ENCODE measurements around the gene SLC39A11.

GRCh38 chr17:72922219-72922618 is 170.3 kb downstream of the SLC39A11 start:
- TF ChIP-seq CTCF (IDR thresholded peaks at IDR 0.05; ENCODE audit: low read depth, low read length, missing input control), result no peak
- no peak for TF ChIP-seq ATF3 (IDR thresholded peaks at IDR 0.05)
- TF ChIP-seq JUND (IDR thresholded peaks at IDR 0.05), result no peak
- no peak for TF ChIP-seq RAD21 (IDR thresholded peaks at IDR 0.05)
- TF ChIP-seq YY1 (IDR thresholded peaks at IDR 0.05), result no peak
- TF ChIP-seq TAF1 (conservative IDR thresholded peaks at IDR 0.05), result no peak
- TF ChIP-seq RXRA (IDR thresholded peaks at IDR 0.05), result no peak
- no peak for TF ChIP-seq MAX (IDR thresholded peaks at IDR 0.05)
- TF ChIP-seq REST (IDR thresholded peaks at IDR 0.05), result no peak
- no peak for TF ChIP-seq EGR1 (IDR thresholded peaks at IDR 0.05; ENCODE audit: low read depth in 2 of 2)
- TF ChIP-seq FOXA2 (IDR thresholded peaks at IDR 0.05), result no peak
- TF ChIP-seq FOXA1 (IDR thresholded peaks at IDR 0.05), result no peak
- TF ChIP-seq ZBTB33 (IDR thresholded peaks at IDR 0.05), result no peak
- no peak for TF ChIP-seq SP1 (IDR thresholded peaks at IDR 0.05)
